OCI-LY3 (cell line): ENCODE measurements around the gene FMOD.

ENCODE experiments used
- H2AFZ ChIP-seq: fragments of 200-600, 300-600 bp; shearing (Covaris generic); 2 replicates; pipeline ENCODE4 v1.6.0; 2014; ENCODE audit warnings: antibody characterized with exemption, low read depth, low read length
- H3K27ac ChIP-seq: fragments of 200-600, 300-600 bp; sonication (generic); 2 replicates; pipeline ENCODE4 v1.5.1; 2014; ENCODE audit warnings: mild to moderate bottlenecking, low read length, moderate library complexity, mixed read lengths
- H3K27me3 ChIP-seq: fragments of 200-600, 300-600 bp; sonication (generic); 2 replicates; pipeline ENCODE4 v1.6.1; 2014; ENCODE audit warnings: low read depth, low read length, mixed read lengths
- H3K36me3 ChIP-seq: fragments of 200-600, 300-600 bp; sonication (generic); replicated peaks from 2 replicates; pipeline ENCODE3; 2014; ENCODE audit warnings: low read depth, low read length, mixed read lengths
- H3K4me1 ChIP-seq: fragments of 300-600, 200-600 bp; sonication (generic); 2 replicates; pipeline ENCODE4 v1.6.1; 2014; ENCODE audit warnings: low read length, mixed read lengths
- H3K4me2 ChIP-seq: fragments of 200-600, 300-600 bp; sonication (generic); 2 replicates; pipeline ENCODE4 v1.6.1; 2014; ENCODE audit warnings: low read length, mixed read lengths
- H3K4me3 ChIP-seq: fragments of 300-600, 200-600 bp; sonication (generic); 2 replicates; pipeline ENCODE4 v1.5.1; 2014; ENCODE audit warnings: antibody characterized with exemption, mild to moderate bottlenecking, low read length, moderate library complexity
- H3K79me2 ChIP-seq: fragments of 300-600, 200-600 bp; shearing (Covaris generic); 2 replicates; pipeline ENCODE4 v1.6.1; 2014; ENCODE audit warnings: mild to moderate bottlenecking, low read length, mixed read lengths
- H3K9ac ChIP-seq: fragments of 300-600, 200-600 bp; shearing (Covaris generic); 2 replicates; pipeline ENCODE4 v1.6.0; 2014; ENCODE audit warnings: mild to moderate bottlenecking, low read length, moderate library complexity
- H3K9me3 ChIP-seq: fragments of 200-600, 300-600 bp; shearing (Covaris generic); 2 replicates; pipeline ENCODE4 v1.6.1; 2014; ENCODE audit warnings: low read length, mixed read lengths; ENCODE audit not compliant: insufficient read depth
- H4K20me1 ChIP-seq: fragments of 200-600, 300-600 bp; sonication (generic); 2 replicates; pipeline ENCODE4 v1.6.1; 2016; ENCODE audit warnings: low read length, mixed read lengths; ENCODE audit not compliant: insufficient read depth
- CTCF ChIP-seq: fragments of 200-600, 300-600 bp; sonication (generic); IDR thresholded peaks from 2 replicates; pipeline ENCODE4 v1.5.1; 2014; ENCODE audit warnings: antibody characterized with exemption, low read length, low read depth
- EZH2phosphoT487 ChIP-seq: fragments of 200-600 bp; shearing (Covaris generic); IDR thresholded peaks from 2 replicates; pipeline ENCODE4 v1.6.1; 2018; ENCODE audit warnings: antibody characterized with exemption, mixed run types, low read depth

FMOD gene

DNA sequence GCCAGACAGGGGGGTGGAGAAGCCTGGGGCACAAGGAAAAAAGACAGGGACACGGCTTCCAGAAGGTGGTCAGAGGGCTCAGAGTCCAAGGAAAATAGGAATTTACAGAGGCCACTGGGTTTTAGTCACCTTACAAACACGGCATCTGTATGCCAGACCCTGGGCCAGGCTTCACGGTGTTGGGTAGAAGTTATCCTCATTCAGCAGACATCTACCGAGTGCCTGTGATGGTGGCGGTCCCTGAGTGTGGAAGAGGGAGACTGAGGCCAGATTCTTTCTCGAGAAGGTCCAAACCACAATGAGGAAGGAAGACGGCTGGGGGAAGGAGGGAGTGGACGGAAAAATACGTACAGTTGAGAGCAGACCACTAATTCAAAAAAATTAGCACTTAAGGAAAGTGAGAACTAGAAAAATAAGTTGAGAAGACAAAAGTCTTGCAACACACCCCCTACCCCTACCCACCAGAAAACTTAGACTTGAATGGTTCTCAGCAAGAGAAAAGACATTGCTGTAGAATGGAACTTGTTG lies 46.5 kb downstream of the FMOD start:
- Histone ChIP-seq H4K20me1 (peaks cover 39% of the 10 kb centered on the region), H3K9me3 (no peaks in the 10 kb centered on the region), H3K9ac (peak overlapping the region; percentile 85), H3K4me1 (peaks cover 59% of the 10 kb centered on the region), H3K36me3 (peaks cover 38% of the 10 kb centered on the region), H3K27ac (peak overlapping the region; percentile 65), H3K79me2 (peaks cover 41% of the 10 kb centered on the region), H3K27me3 (no peaks in the 10 kb centered on the region), H3K4me3 (peak overlapping the region; percentile 77), H3K4me2 (peak overlapping the region; percentile 94), H2AFZ (no peak overlapping the region; the same call in 1 of the 2 replicates)
- no peak for TF ChIP-seq EZH2phosphoT487

GRCh38 chr1:203302894-203303293 lies 48.0 kb downstream of the FMOD start:
- Histone ChIP-seq H3K4me1 (peaks cover 60% of the 10 kb centered on the region), H3K79me2 (peaks cover 26% of the 10 kb centered on the region), H3K9me3 (no peaks in the 10 kb centered on the region), H3K36me3 (peaks cover 22% of the 10 kb centered on the region), H2AFZ (no peak overlapping the region), H4K20me1 (peaks cover 23% of the 10 kb centered on the region), H3K27me3 (no peaks in the 10 kb centered on the region), H3K27ac (no peak overlapping the region), H3K4me3 (no peak overlapping the region), H3K4me2 (no peak overlapping the region), H3K9ac (no peak overlapping the region)
- TF ChIP-seq CTCF, result no peak
- no peak for TF ChIP-seq EZH2phosphoT487

- peaks cover 19% of the 10 kb centered on the region for H4K20me1 ChIP-seq
- H3K4me3 ChIP-seq, result no peak overlapping the region
- no peaks in the 10 kb centered on the region for H3K27me3 ChIP-seq
- no peak overlapping the region for H3K4me2 ChIP-seq
- no peaks in the 10 kb centered on the region for H3K9me3 ChIP-seq
- no peak overlapping the region for H2AFZ ChIP-seq
- H3K79me2 ChIP-seq, result peaks cover 21% of the 10 kb centered on the region
- H3K36me3 ChIP-seq, result peaks cover 18% of the 10 kb centered on the region
- peaks cover 60% of the 10 kb centered on the region for H3K4me1 ChIP-seq
- no peak overlapping the region for H3K9ac ChIP-seq
- TF ChIP-seq CTCF (no peak), EZH2phosphoT487 (no peak)
- H3K27ac ChIP-seq, result no peak overlapping the region
Observed at GRCh38 chr1:203302456-203302855, 48.5 kb downstream of the FMOD start.

DNA sequence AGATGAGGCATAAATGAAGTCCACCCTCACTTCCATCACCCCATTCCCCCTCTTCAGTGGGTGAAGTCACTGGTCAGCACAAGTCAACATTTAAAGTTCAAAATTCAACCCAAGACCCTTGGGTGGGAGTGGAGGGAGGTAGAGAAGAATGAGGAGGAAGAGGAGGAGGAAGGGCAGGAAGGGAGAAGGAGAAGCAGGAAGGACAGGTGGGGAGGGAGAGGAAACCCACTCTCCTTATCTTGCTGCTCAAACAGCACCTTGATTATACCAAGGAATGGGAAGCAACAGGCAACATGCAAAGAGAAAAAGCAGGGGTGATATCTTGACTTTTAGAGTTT lies 49.6 kb downstream of the FMOD start:
- Histone ChIP-seq H4K20me1 (peaks cover 8% of the 10 kb centered on the region), H3K27me3 (no peaks in the 10 kb centered on the region), H3K27ac (no peak overlapping the region), H2AFZ (no peak overlapping the region), H3K4me3 (no peak overlapping the region), H3K9ac (no peak overlapping the region), H3K4me1 (peaks cover 58% of the 10 kb centered on the region), H3K4me2 (no peak overlapping the region), H3K36me3 (peaks cover 7% of the 10 kb centered on the region), H3K9me3 (no peaks in the 10 kb centered on the region), H3K79me2 (peaks cover 10% of the 10 kb centered on the region)
- TF ChIP-seq EZH2phosphoT487 (no peak), CTCF (no peak)
